ENCODE results near the gene CCDC190. TPM values are rescaled to one million over a fixed set of nuclear protein-coding genes. Genes with fewer than 3 reads are reported as not detected.

Gene CCDC190, protein sequence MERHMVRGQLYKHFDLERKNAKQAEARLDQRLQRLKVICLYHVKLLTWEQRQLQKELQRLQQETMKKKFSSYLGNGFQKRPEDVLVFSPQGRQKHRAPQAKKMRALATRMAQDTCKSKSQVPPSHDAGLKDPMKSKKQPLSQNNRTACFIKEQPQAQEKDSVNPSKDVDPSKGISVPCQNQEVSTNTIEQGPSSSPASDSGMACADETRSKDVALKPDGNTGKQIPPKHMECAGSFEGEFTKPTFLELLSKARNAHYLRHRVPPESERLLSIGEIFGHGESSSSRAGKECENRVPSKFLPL
- 1 to 10 TPM; 1.5 to 4.8 (median 2.3) TPM for total RNA-seq

DNA sequence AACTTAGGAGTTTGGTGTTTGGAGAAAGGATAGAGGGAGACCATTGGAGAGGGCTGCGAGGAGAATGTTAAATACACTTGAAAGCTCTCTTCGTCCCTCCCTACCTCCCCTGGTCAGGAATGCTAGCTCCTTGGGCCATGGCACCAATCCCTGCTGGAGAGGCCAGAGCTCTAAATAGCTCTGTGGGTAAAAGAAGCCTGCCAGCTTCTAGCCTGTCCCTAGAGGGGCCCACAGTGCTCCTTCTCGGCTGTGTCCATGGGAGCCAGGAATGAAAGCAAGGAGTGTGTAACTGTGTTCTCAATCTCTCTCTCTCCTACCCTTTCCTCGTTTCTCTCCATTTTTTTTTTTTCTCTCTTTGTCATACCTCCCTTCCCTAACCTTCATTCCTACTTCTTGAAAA, at the start of gene CCDC190:
TSS of gene CCDC190 (minus strand) at position 75 of the 400 bp plus-strand sequence. CDS start 1,529 bp downstream, outside the sequence.
- TF ChIP-seq, protein P1, sequence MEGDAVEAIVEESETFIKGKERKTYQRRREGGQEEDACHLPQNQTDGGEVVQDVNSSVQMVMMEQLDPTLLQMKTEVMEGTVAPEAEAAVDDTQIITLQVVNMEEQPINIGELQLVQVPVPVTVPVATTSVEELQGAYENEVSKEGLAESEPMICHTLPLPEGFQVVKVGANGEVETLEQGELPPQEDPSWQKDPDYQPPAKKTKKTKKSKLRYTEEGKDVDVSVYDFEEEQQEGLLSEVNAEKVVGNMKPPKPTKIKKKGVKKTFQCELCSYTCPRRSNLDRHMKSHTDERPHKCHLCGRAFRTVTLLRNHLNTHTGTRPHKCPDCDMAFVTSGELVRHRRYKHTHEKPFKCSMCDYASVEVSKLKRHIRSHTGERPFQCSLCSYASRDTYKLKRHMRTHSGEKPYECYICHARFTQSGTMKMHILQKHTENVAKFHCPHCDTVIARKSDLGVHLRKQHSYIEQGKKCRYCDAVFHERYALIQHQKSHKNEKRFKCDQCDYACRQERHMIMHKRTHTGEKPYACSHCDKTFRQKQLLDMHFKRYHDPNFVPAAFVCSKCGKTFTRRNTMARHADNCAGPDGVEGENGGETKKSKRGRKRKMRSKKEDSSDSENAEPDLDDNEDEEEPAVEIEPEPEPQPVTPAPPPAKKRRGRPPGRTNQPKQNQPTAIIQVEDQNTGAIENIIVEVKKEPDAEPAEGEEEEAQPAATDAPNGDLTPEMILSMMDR (IDR thresholded peaks at IDR 0.05) = no peak
- no peak for TF ChIP-seq POLR2A (IDR thresholded peaks at IDR 0.05)
- no peak for DNase-seq
- no peaks in the 10 kb centered on the region for H3K9me3 ChIP-seq
- peak within 1 kb of the TSS in 3 of 4 donors; percentile 19 to 69 (median 30) for H3K27ac ChIP-seq
- WGBS, 2 donors = 54 to 60% methylated on average over 4 of the region's 4 CpGs
- no peaks in the 10 kb centered on the region for H3K36me3 ChIP-seq
- H3K4me3 ChIP-seq = no peak within 1 kb of the TSS
- intact Hi-C loops (cut with DNase I) = no loop called here
- H3K27me3 ChIP-seq = no peaks in the 10 kb centered on the region
- H3K4me1 ChIP-seq = peaks cover 0 to 13% (median 2%) of the 10 kb centered on the region in 3 donors

DNA sequence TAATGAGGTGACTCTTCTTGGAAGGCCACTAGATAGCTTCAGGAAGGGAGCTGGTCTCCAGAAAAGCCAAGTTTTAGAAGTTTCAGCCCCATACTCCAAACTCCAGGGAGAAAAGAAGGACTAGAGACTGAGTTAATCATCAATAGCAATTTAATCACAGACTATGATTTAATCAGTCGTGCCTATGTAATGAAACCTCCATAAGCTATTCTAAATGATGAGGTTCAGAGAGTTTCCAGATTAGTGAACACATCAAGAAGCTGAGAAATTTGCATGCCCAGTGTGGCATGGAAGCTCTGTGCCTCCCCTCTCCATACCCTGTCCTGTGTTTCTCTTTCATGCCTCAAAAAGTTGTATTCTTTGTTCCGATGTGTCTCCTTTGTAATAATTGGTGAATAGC, 49.2 kb upstream of the CCDC190 start:
- TF ChIP-seq POLR2A (IDR thresholded peaks at IDR 0.05) = no peak
- TF ChIP-seq, protein P1 (IDR thresholded peaks at IDR 0.05) = no peak
- 88 to 100% methylated on average over 2 of the region's 2 CpGs for WGBS, 2 donors
- intact Hi-C loops (cut with DNase I) = no loop called here
- H3K27me3 ChIP-seq = no peaks in the 10 kb centered on the region
- no peaks in the 10 kb centered on the region for H3K36me3 ChIP-seq
- H3K9me3 ChIP-seq = peaks cover 0 to 14% (median 8%) of the 10 kb centered on the region in 3 donors
- DNase-seq = no peak
- peaks cover 4 to 41% (median 8%) of the 10 kb centered on the region in 3 donors for H3K4me1 ChIP-seq
- no peak overlapping the region for H3K27ac ChIP-seq
- no peak overlapping the region for H3K4me3 ChIP-seq

DNA sequence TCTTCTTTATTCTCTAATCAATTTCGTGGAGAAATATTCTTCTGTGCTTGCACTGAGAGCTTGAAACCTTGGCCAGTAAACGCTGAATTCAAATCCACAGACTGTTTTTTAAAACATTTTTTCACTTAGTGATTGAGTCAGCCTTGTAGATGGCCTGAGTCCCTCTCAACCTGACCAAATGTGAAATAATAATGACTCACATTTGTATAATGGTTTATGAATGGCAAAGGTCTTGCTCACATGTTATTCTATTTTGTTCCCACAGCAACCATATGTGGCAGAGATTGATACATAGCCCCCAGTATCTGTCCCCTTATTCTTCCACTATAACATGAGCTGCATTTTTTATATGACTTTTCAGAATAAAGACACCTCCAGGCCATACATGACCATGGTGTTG, 47.8 kb upstream of the CCDC190 start:
- TF ChIP-seq, protein P1 (IDR thresholded peaks at IDR 0.05) = no peak
- no peak for TF ChIP-seq POLR2A (IDR thresholded peaks at IDR 0.05)
- 28 to 61% methylated on average over 2 of the region's 2 CpGs for WGBS, 2 donors
- intact Hi-C loops (cut with DNase I) = no loop called here
- H3K4me3 ChIP-seq = no peak overlapping the region
- peaks cover 0 to 14% (median 8%) of the 10 kb centered on the region in 3 donors for H3K9me3 ChIP-seq
- no peak overlapping the region for H3K27ac ChIP-seq
- H3K27me3 ChIP-seq = no peaks in the 10 kb centered on the region
- H3K36me3 ChIP-seq = no peaks in the 10 kb centered on the region
- DNase-seq = no peak
- H3K4me1 ChIP-seq = peaks cover under 1 to 47% (median 2%) of the 10 kb centered on the region in 3 donors

- no peaks in the 10 kb centered on the region for H3K36me3 ChIP-seq
- no peak overlapping the region for H3K27ac ChIP-seq
- DNase-seq = no peak
- intact Hi-C loops (cut with DNase I) = no loop called here
- H3K4me3 ChIP-seq = no peak overlapping the region
- WGBS, 2 donors = 70 to 75% methylated on average over 2 of the region's 2 CpGs
- H3K4me1 ChIP-seq = peaks cover 0 to 49% (median 0%) of the 10 kb centered on the region in 3 donors
- H3K27me3 ChIP-seq = no peaks in the 10 kb centered on the region
- peaks cover 0 to 14% (median 8%) of the 10 kb centered on the region in 3 donors for H3K9me3 ChIP-seq
- TF ChIP-seq, protein P1 (IDR thresholded peaks at IDR 0.05) = no peak
- TF ChIP-seq POLR2A (IDR thresholded peaks at IDR 0.05) = no peak
These were observed 47.3 kb upstream of the CCDC190 start for GRCh38 chr1:162908236-162908635.

DNA sequence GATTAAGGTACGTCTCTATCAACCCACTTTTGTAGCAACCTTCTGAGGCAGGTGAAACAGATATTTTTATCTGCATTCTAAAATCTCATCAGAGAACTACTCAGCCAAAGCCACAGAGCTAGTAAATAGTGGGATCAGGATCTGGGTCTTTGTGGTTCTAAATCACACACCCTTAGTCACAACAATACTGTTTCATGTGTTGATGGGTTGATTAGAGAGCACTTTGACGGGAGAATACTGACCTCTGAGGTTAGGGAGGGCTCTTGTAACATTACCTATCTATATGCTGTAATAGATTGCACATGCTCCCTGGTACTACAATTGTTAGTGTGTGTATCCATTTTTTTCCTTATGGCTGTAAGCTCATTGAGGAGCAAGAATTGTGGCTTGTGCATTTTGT, 45.5 kb upstream of the CCDC190 start:
- WGBS, 2 donors = 71 to 80% methylated on average over 2 of the region's 2 CpGs
- Histone ChIP-seq H3K27ac (peak overlapping the region in 3 of 4 donors; percentile 52 to 65 (median 54)), H3K27me3 (no peaks in the 10 kb centered on the region), H3K36me3 (no peaks in the 10 kb centered on the region), H3K9me3 (peaks cover 0 to 1% (median 0%) of the 10 kb centered on the region in 3 donors), H3K4me1 (peaks cover 0 to 49% (median 0%) of the 10 kb centered on the region in 3 donors), H3K4me3 (no peak overlapping the region)
- TF ChIP-seq POLR2A (IDR thresholded peaks at IDR 0.05) = no peak
- TF ChIP-seq, protein P1 (IDR thresholded peaks at IDR 0.05) = no peak
- intact Hi-C loops (cut with DNase I) = no loop called here
- DNase-seq = no peak

Data from esophagus squamous epithelium (tissue), 5 donors.